ENCODE measurements around the gene UBN1.
"Not testable (repeated sequence)": the region's sequence is repeated elsewhere in the genome, so short reads cannot be mapped to it uniquely, and the experiment has no call there.

Gene UBN1

GRCh38 chr16:4886151-4886550 is 38.9 kb downstream of the UBN1 start:
- DNase-seq = no peak

GRCh38 chr16:4888428-4889135 is 41.3 kb downstream of the UBN1 start:
- no peak for DNase-seq

GRCh38 chr16:4890026-4890425 is 42.7 kb downstream of the UBN1 start:
- no peak for DNase-seq

- no peak for DNase-seq
Measured at GRCh38 chr16:4890686-4891085, 43.4 kb downstream of the UBN1 start.

- no peak for DNase-seq
Measured at GRCh38 chr16:4891097-4891885, 44.0 kb downstream of the UBN1 start.

GRCh38 chr16:4891886-4892216 is 44.6 kb downstream of the UBN1 start:
- no peak for DNase-seq

GRCh38 chr16:4892361-4893102 is 45.3 kb downstream of the UBN1 start:
- DNase-seq = no peak

GRCh38 chr16:4893103-4893862 is 46.0 kb downstream of the UBN1 start:
- DNase-seq = no peak

GRCh38 chr16:4894276-4895150 is 47.2 kb downstream of the UBN1 start:
- DNase-seq = no peak

- no peak for DNase-seq
Measured at GRCh38 chr16:4895366-4895765, 48.1 kb downstream of the UBN1 start.

- DNase-seq = not testable (repeated sequence)
Measured at GRCh38 chr16:4896761-4897160, 49.5 kb downstream of the UBN1 start.

- DNase-seq = no peak
Measured at GRCh38 chr16:4897328-4897727, 50.0 kb downstream of the UBN1 start.

- DNase-seq = no peak
Measured at GRCh38 chr16:4898811-4899473, 51.7 kb downstream of the UBN1 start.

- no peak for DNase-seq
Measured at GRCh38 chr16:4899474-4899846, 52.2 kb downstream of the UBN1 start.

GRCh38 chr16:4900036-4900435 is 52.8 kb downstream of the UBN1 start:
- DNase-seq = no peak

- DNase-seq = no peak
Measured at GRCh38 chr16:4900750-4901149, 53.5 kb downstream of the UBN1 start.

GRCh38 chr16:4902038-4902437 is 54.8 kb downstream of the UBN1 start:
- no peak for DNase-seq

GRCh38 chr16:4904108-4904941 is 57.0 kb downstream of the UBN1 start:
- no peak for DNase-seq

- DNase-seq = no peak
Measured at GRCh38 chr16:4904942-4905615, 57.8 kb downstream of the UBN1 start.

- DNase-seq = no peak
Measured at GRCh38 chr16:4908854-4909401, 61.6 kb downstream of the UBN1 start.
